K562 (cell line): ENCODE results near the gene BANK1. TPM values are rescaled to one million over a fixed set of nuclear protein-coding genes. Genes with fewer than 3 reads are reported as not detected.

Source experiments
- ATAC-seq: fragments of 200-7000 bp; cut with Tn5 transposase; 3 replicates; pipeline ENCODE4 v1.9.1; 2020; ENCODE audit warnings: moderate library complexity
- BruUV-seq: library from RNA; stranded (reverse); fragments of 400-500 nt; replicated peaks from 2 replicates; lab custom pipeline; 2021; lab: Mats Ljungman, UMichigan
- CTCF ChIA-PET: fragments of 300-600 bp; formaldehyde crosslinking; extraction: SDS; loops from one replicate; lab custom pipeline; 2021; ENCODE audit warnings: low intra/inter-chr PET ratio; lab: Yijun Ruan, JAX
- POLR2A ChIA-PET: fragments of 300-600, 350-650 bp; sonication (Branson Sonifier 250); formaldehyde crosslinking; extraction: SDS; loops from one replicate; lab custom pipeline; 2021; ENCODE audit warnings: antibody characterized with exemption, inconsistent platforms; lab: Yijun Ruan, JAX
- DNase-seq, 4 experiments: peaks; one replicate each; pipeline versions ENCODE4 v3.0.0 to v3.0.0-alpha.2; 2011 to 2018; ENCODE audit warnings: low spot score in 3 of 4, mixed read lengths in 3 of 4; ENCODE audit errors: extremely low read depth in 1 of 4
- FAIRE-seq: peaks from 2 replicates; lab custom pipeline; 2011; peaks lifted over from hg19 to GRCh38; lab: Jason Lieb, UNC
- H2AFZ ChIP-seq: 2 replicates; pipeline ENCODE4 v1.6.0; 2011; ENCODE audit warnings: low read depth, low read length, control low read depth, inconsistent platforms
- H3K27ac ChIP-seq: fragments of 200-600 bp; 3 replicates; pipeline ENCODE4 v1.8.0; 2011; ENCODE audit warnings: low read depth, mild to moderate bottlenecking, control low read depth, inconsistent platforms, low read length, moderate library complexity, mixed read lengths; ENCODE audit errors: extremely low read depth
- H3K27me3 ChIP-seq, 2 experiments: fragments of 300-600 bp in 1 of 2; 2 replicates in 1 of 2; 3 replicates in 1 of 2; pipeline versions ENCODE4 v1.6.0 to v1.8.0; 2011; ENCODE audit warnings: inconsistent platforms in 2 of 2, low read length in 2 of 2, mild to moderate bottlenecking in 1 of 2, mixed read lengths in 1 of 2, moderate library complexity in 1 of 2; ENCODE audit not compliant: control insufficient read depth in 2 of 2, insufficient read depth in 2 of 2
- H3K36me3 ChIP-seq: fragments of 300-600 bp; 3 replicates; pipeline ENCODE4 v1.8.0; 2011; ENCODE audit warnings: mild to moderate bottlenecking, low read length, inconsistent platforms; ENCODE audit not compliant: control insufficient read depth, insufficient read depth
- H3K4me1 ChIP-seq, 2 experiments: fragments of 200-600 bp in 1 of 2; replicated peaks in 1 of 2; 2 replicates in 1 of 2; 3 replicates in 1 of 2; pipeline versions ENCODE4 v1.5.1 to v1.8.0; 2011; ENCODE audit warnings: inconsistent platforms in 2 of 2, low read length in 2 of 2, mild to moderate bottlenecking in 1 of 2, mixed read lengths in 1 of 2, moderate library complexity in 1 of 2; ENCODE audit not compliant: control insufficient read depth in 2 of 2, insufficient read depth in 2 of 2
- H3K4me2 ChIP-seq: 2 replicates; pipeline ENCODE4 v1.6.1; 2011; ENCODE audit warnings: low read length, control low read depth, inconsistent platforms, mixed read lengths; ENCODE audit not compliant: insufficient read depth
- H3K4me3 ChIP-seq: fragments of 200-600 bp; sonication (generic), shearing (Covaris generic); 2 replicates; pipeline ENCODE4 v1.5.1; 2016; ENCODE audit warnings: control low read depth, inconsistent platforms
- H3K79me2 ChIP-seq: fragments of 200-600 bp; 3 replicates; pipeline ENCODE4 v1.8.0; 2011; ENCODE audit warnings: low read length, inconsistent platforms; ENCODE audit not compliant: control insufficient read depth, insufficient read depth
- H3K9ac ChIP-seq, 2 experiments: 2 replicates each; pipeline versions ENCODE4 v1.6.0 to v1.6.1; 2011; ENCODE audit warnings: low read depth in 2 of 2, low read length in 2 of 2, control low read depth in 1 of 2, inconsistent platforms in 1 of 2, mild to moderate bottlenecking in 1 of 2, mixed read lengths in 1 of 2; ENCODE audit not compliant: insufficient read depth in 1 of 2
- H3K9me1 ChIP-seq: one replicate; pipeline ENCODE4 v1.6.0; 2011; ENCODE audit warnings: inconsistent platforms, mild to moderate bottlenecking, low read length, moderate library complexity; ENCODE audit not compliant: control insufficient read depth, insufficient read depth
- H3K9me3 ChIP-seq: replicated peaks from 2 replicates; pipeline ENCODE4 v1.5.1; 2011; ENCODE audit warnings: low read depth, low read length, inconsistent platforms; ENCODE audit not compliant: control insufficient read depth, insufficient read depth
- H4K20me1 ChIP-seq: replicated peaks from 2 replicates; pipeline ENCODE4 v1.6.1; 2011; ENCODE audit warnings: low read length, inconsistent platforms, mixed read lengths; ENCODE audit not compliant: control insufficient read depth, insufficient read depth
- BRD9 ChIP-seq: fragments of 450-650 bp; IDR thresholded peaks from 2 replicates; pipeline ENCODE4 v1.6.1; 2018; ENCODE audit warnings: low read depth; ENCODE audit not compliant: partially characterized antibody
- ETV1 ChIP-seq: fragments of 450-650 bp; conservative IDR thresholded peaks from 2 replicates; pipeline ENCODE4 v1.6.1; 2016; ENCODE audit warnings: missing genetic modification characterization, control low read depth, low read depth, missing compliant biosample characterization
- MTA3 ChIP-seq: fragments of 450-650 bp; formaldehyde crosslinking; IDR thresholded peaks from 2 replicates; pipeline ENCODE4 v1.6.1; 2017; ENCODE audit warnings: mild to moderate bottlenecking, borderline replicate concordance
- PHF8 ChIP-seq: fragments of 200-600 bp; sonication (generic); IDR thresholded peaks from 2 replicates; pipeline ENCODE4 v1.6.1; 2012; ENCODE audit warnings: mixed run types, mild to moderate bottlenecking, inconsistent platforms, low read length, moderate library complexity, borderline replicate concordance
- SMC3 ChIP-seq: conservative IDR thresholded peaks from 2 replicates; pipeline ENCODE4 v1.6.1; 2011; ENCODE audit warnings: low read depth, low read length, improper control_type of control experiment; ENCODE audit not compliant: insufficient read depth
- TBP ChIP-seq: optimal IDR thresholded peaks from 2 replicates; pipeline ENCODE3; 2011; ENCODE audit warnings: low read depth, low read length, improper control_type of control experiment
- TCF3 ChIP-seq: sonication (generic); formaldehyde crosslinking; IDR thresholded peaks from 2 replicates; pipeline ENCODE4 v1.4.0; 2020; ENCODE audit warnings: mild to moderate bottlenecking, missing genetic modification reagents
- ZNF121 ChIP-seq: sonication (generic); formaldehyde crosslinking; conservative IDR thresholded peaks from 2 replicates; pipeline ENCODE4 v1.8.0; 2022; ENCODE audit warnings: missing genetic modification reagents
- WGBS: fragments of 100-300 bp; shearing (Covaris generic); methylation state at CpG from one replicate; pipeline ENCODE4 v1.1.6; 2016; ENCODE audit warnings: low coverage, mixed read lengths; ENCODE audit not compliant: insufficient coverage; ENCODE audit errors: missing lambda C conversion rate; 5-methylcytosine and 5-hydroxymethylcytosine counted together
- in situ Hi-C: fragments of 300-500 bp; cut with MboI; formaldehyde crosslinking; loops from 4 replicates; pipeline ENCODE4 v1.15.0; 2018; ENCODE audit warnings: inconsistent platforms, mixed read lengths
- intact Hi-C: fragments of 100-400 bp; cut with micrococcal nuclease; formaldehyde crosslinking; loops from 2 replicates; pipeline ENCODE4 v1.14.2; 2022
- polyA plus RNA-seq, 8 experiments: library from polyadenylated mRNA; depleted of rRNA in 4 of 8; stranded (reverse) in 5 of 8; unstranded in 3 of 8; fragments of >200 nt; fragmentation: Nextera tagmentation in 2 of 8; fragmentation: Illumina TruSeq in 1 of 8; extraction: Ambion mirVana in 2 of 8; extraction: Trizol in 1 of 8; gene quantifications; 2 replicates each; pipeline versions ENCODE4 v1.2.1 to v1.2.3, GENCODE V29; 2011 to 2014; ENCODE audit warnings: inconsistent platforms in 1 of 8, missing spikeins in 1 of 8
- total RNA-seq, 7 experiments: library from RNA; depleted of rRNA in 6 of 7; stranded (reverse); fragments of >200 nt in 6 of 7; fragmentation: Illumina TruSeq in 2 of 7; extraction: Trizol in 2 of 7; gene quantifications; 2 replicates each; pipeline versions ENCODE4 v1.2.1 to v1.2.3, GENCODE V29; 2011 to 2021; ENCODE audit warnings: low replicate concordance in 1 of 7
- TF ChIP-seq, protein P1 (sequence below): fragments of 250-450 bp; sonication (Bioruptor Pico); IDR thresholded peaks from 2 replicates; pipeline ENCODE4 v1.8.0; 2022; ENCODE audit warnings: moderate library complexity, mild to moderate bottlenecking, inconsistent platforms
- TF ChIP-seq, protein P2 (sequence below): fragments of 450-650 bp; IDR thresholded peaks from 2 replicates; pipeline ENCODE4 v1.6.1; 2017; ENCODE audit warnings: antibody characterized with exemption
- TF ChIP-seq, protein P3 (sequence below): fragments of 450-650 bp; IDR thresholded peaks from 2 replicates; pipeline ENCODE4 v1.6.1; 2016; ENCODE audit warnings: missing biosample characterization, missing genetic modification characterization

Gene BANK1
- total and polyA plus RNA-seq, 9 of the 15 experiments (the other 6 are each of a cell fraction or from before 2014, with no cell fraction given), result not detected

DNA sequence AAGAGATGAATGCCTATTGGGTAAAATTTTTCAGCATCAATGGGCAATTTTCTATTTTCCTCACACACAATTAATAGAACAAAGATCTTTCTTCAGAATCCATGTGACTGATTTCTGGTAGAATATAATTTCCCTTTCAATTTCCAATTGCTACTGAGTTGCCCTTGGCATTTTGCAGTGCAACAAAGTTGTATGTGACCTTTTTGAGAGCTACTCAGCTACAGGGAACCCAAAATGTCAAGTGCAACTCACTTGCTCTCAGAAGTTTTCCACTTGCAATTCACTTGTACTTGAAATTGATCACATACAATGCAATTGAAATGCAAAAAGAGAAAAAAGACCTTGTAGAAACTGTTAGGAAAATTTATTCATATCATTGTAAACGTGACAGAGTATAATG lies 245.5 kb downstream of the BANK1 start:
- H3K4me1 ChIP-seq, result no peaks in the 10 kb centered on the region
- H2AFZ ChIP-seq, result no peak overlapping the region
- no peak for DNase-seq
- no peaks in the 10 kb centered on the region for H3K79me2 ChIP-seq
- no peaks in the 10 kb centered on the region for H3K27me3 ChIP-seq
- TF ChIP-seq SMC3 (no peak), TBP (no peak), ZNF121 (CRISPR knock-in tag) (no peak), TCF3 (CRISPR knock-in tag) (no peak)
- H3K4me2 ChIP-seq, result no peak overlapping the region
- no peaks in the 10 kb centered on the region for H3K36me3 ChIP-seq
- ATAC-seq, result no peak
- H3K9me1 ChIP-seq, result no peaks in the 10 kb centered on the region
- WGBS, result 0% methylated on average over 1 of the region's 1 CpG
- no TSS peak for BruUV-seq
- in situ Hi-C loops, result no loop called here
- ChIA-PET POLR2A (no interaction called here), CTCF (no interaction called here)
- H3K9me3 ChIP-seq, result no peaks in the 10 kb centered on the region
- H3K4me3 ChIP-seq, result no peak overlapping the region
- H3K9ac ChIP-seq, result no peak overlapping the region
- intact Hi-C loops, result no loop called here
- no peak overlapping the region for H3K27ac ChIP-seq
- no peak for FAIRE-seq
- H4K20me1 ChIP-seq, result no peaks in the 10 kb centered on the region

DNA sequence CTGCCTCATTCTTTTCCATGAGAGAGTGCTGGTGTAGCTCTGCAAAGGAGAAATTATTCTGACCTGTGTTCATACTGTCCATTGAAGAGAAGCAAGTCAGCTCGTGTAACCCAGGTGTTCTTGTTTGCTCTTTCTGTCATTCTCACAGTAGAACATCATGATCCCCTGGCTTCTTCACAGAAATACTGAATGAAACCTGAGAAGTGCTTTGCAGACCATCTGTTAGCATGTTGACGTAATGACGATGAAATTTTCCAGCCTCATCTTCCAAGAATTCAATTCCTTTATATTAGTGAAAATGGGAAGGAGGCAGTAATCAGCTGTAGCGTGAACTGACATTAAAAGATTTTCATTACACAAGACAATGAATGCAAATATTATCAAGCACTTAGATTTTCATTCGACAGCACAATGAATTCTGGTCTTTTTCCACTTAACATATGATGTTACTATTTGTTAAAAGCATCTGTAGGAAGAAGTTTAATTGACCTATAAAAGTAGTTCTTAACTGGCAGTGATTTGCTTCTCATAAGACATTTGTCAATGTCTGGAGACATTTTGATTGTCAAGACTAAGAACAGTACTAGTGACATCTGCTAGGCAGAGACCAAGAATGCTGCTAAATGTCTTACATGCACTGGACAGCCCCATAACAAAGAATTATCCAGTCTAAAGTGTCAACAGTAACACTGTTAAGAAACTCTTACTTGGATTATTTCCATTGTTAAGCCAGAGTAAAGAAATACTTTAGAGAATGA lies 246.3 kb downstream of the BANK1 start:
- H3K9ac ChIP-seq, result no peak overlapping the region
- H3K9me1 ChIP-seq, result no peaks in the 10 kb centered on the region
- in situ Hi-C loops, result no loop called here
- no peaks in the 10 kb centered on the region for H3K9me3 ChIP-seq
- FAIRE-seq (no peak), DNase-seq (no peak), ATAC-seq (no peak)
- CTCF ChIA-PET, result no interaction called here
- BruUV-seq, result no TSS peak
- 1% methylated on average over 5 of the region's 5 CpGs for WGBS
- H3K4me1 ChIP-seq, result no peaks in the 10 kb centered on the region
- H3K27me3 ChIP-seq, result no peaks in the 10 kb centered on the region
- no peaks in the 10 kb centered on the region for H4K20me1 ChIP-seq
- no peak overlapping the region for H3K4me3 ChIP-seq
- no peak overlapping the region for H3K27ac ChIP-seq
- H3K36me3 ChIP-seq, result no peaks in the 10 kb centered on the region
- POLR2A ChIA-PET, result no interaction called here
- no peak overlapping the region for H2AFZ ChIP-seq
- intact Hi-C loops, result no loop called here
- no peak overlapping the region for H3K4me2 ChIP-seq
- no peaks in the 10 kb centered on the region for H3K79me2 ChIP-seq
- TF ChIP-seq, protein P1, sequence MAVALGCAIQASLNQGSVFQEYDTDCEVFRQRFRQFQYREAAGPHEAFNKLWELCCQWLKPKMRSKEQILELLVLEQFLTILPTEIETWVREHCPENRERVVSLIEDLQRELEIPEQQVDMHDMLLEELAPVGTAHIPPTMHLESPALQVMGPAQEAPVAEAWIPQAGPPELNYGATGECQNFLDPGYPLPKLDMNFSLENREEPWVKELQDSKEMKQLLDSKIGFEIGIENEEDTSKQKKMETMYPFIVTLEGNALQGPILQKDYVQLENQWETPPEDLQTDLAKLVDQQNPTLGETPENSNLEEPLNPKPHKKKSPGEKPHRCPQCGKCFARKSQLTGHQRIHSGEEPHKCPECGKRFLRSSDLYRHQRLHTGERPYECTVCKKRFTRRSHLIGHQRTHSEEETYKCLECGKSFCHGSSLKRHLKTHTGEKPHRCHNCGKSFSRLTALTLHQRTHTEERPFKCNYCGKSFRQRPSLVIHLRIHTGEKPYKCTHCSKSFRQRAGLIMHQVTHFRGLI (CRISPR knock-in tag), result no peak
- TF ChIP-seq, protein P2, sequence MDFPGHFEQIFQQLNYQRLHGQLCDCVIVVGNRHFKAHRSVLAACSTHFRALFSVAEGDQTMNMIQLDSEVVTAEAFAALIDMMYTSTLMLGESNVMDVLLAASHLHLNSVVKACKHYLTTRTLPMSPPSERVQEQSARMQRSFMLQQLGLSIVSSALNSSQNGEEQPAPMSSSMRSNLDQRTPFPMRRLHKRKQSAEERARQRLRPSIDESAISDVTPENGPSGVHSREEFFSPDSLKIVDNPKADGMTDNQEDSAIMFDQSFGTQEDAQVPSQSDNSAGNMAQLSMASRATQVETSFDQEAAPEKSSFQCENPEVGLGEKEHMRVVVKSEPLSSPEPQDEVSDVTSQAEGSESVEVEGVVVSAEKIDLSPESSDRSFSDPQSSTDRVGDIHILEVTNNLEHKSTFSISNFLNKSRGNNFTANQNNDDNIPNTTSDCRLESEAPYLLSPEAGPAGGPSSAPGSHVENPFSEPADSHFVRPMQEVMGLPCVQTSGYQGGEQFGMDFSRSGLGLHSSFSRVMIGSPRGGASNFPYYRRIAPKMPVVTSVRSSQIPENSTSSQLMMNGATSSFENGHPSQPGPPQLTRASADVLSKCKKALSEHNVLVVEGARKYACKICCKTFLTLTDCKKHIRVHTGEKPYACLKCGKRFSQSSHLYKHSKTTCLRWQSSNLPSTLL, result no peak
- no peak for TF ChIP-seq PHF8
- TF ChIP-seq, protein P3, sequence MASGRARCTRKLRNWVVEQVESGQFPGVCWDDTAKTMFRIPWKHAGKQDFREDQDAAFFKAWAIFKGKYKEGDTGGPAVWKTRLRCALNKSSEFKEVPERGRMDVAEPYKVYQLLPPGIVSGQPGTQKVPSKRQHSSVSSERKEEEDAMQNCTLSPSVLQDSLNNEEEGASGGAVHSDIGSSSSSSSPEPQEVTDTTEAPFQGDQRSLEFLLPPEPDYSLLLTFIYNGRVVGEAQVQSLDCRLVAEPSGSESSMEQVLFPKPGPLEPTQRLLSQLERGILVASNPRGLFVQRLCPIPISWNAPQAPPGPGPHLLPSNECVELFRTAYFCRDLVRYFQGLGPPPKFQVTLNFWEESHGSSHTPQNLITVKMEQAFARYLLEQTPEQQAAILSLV (tag), result no peak
- no peak for TF ChIP-seq BRD9
- TF ChIP-seq MTA3, result no peak
- TF ChIP-seq ETV1 (tag), result no peak
